ENCODE results near the gene ERBB4.

Gene ERBB4

GRCh38 chr2:212186166-212186565 is 352.4 kb downstream of the ERBB4 start:
- H3K4me3 ChIP-seq (ENCODE audit: low read depth, low read length): no peak overlapping the region
- TF ChIP-seq CTCF (IDR thresholded peaks at IDR 0.05; ENCODE audit: borderline replicate concordance, insufficient read depth, low read depth, low read length): no peak

- no peak overlapping the region for H3K4me3 ChIP-seq (ENCODE audit: low read depth, low read length)
- TF ChIP-seq CTCF (IDR thresholded peaks at IDR 0.05; ENCODE audit: borderline replicate concordance, insufficient read depth, low read depth, low read length): no peak
Measured at GRCh38 chr2:212181646-212182045, 357.0 kb downstream of the ERBB4 start.

- no peak for TF ChIP-seq CTCF (IDR thresholded peaks at IDR 0.05; ENCODE audit: borderline replicate concordance, insufficient read depth, low read depth, low read length)
- H3K4me3 ChIP-seq (ENCODE audit: low read depth, low read length): no peak overlapping the region
Measured at GRCh38 chr2:212180408-212181083, 358.1 kb downstream of the ERBB4 start.

GRCh38 chr2:212177724-212178123 is 360.9 kb downstream of the ERBB4 start:
- TF ChIP-seq CTCF (IDR thresholded peaks at IDR 0.05; ENCODE audit: borderline replicate concordance, insufficient read depth, low read depth, low read length): no peak
- no peak overlapping the region for H3K4me3 ChIP-seq (ENCODE audit: low read depth, low read length)

GRCh38 chr2:212176151-212176550 is 362.5 kb downstream of the ERBB4 start:
- no peak overlapping the region for H3K4me3 ChIP-seq (ENCODE audit: low read depth, low read length)
- TF ChIP-seq CTCF (IDR thresholded peaks at IDR 0.05; ENCODE audit: borderline replicate concordance, insufficient read depth, low read depth, low read length): no peak

- H3K4me3 ChIP-seq (ENCODE audit: low read depth, low read length): no peak overlapping the region
- TF ChIP-seq CTCF (IDR thresholded peaks at IDR 0.05; ENCODE audit: borderline replicate concordance, insufficient read depth, low read depth, low read length): no peak
Measured at GRCh38 chr2:212173756-212174510, 364.7 kb downstream of the ERBB4 start.

GRCh38 chr2:212173331-212173730 is 365.3 kb downstream of the ERBB4 start:
- no peak overlapping the region for H3K4me3 ChIP-seq (ENCODE audit: low read depth, low read length)
- no peak for TF ChIP-seq CTCF (IDR thresholded peaks at IDR 0.05; ENCODE audit: borderline replicate concordance, insufficient read depth, low read depth, low read length)
